Duodenal mucosa (tissue), 2 donors: ENCODE results near the gene IDH3B.

ENCODE experiments used
- H3K27ac ChIP-seq: one replicate; pipeline ENCODE4 v1.7.0; 2013; ENCODE audit warnings: low read depth, low read length
- H3K27me3 ChIP-seq, 2 donors: one replicate each; pipeline ENCODE4 v1.7.0; 2013; ENCODE audit warnings: low read length in 2 of 2, control low read depth in 1 of 2; ENCODE audit not compliant: insufficient read depth in 2 of 2, control insufficient read depth in 1 of 2
- H3K36me3 ChIP-seq, 2 donors: one replicate each; pipeline ENCODE4 v1.7.0; 2013; ENCODE audit warnings: low read length in 2 of 2, control low read depth in 1 of 2; ENCODE audit not compliant: insufficient read depth in 2 of 2, control insufficient read depth in 1 of 2
- H3K4me1 ChIP-seq, 2 donors: one replicate each; pipeline ENCODE4 v1.7.0; 2013; ENCODE audit warnings: low read length in 2 of 2, control low read depth in 1 of 2; ENCODE audit not compliant: insufficient read depth in 2 of 2, control insufficient read depth in 1 of 2
- H3K4me3 ChIP-seq, 2 donors: one replicate each; pipeline ENCODE4 v1.7.0; 2013; ENCODE audit warnings: low read length in 2 of 2, low read depth in 1 of 2
- H3K9ac ChIP-seq, 2 donors: one replicate each; pipeline ENCODE4 v1.7.0; 2013; ENCODE audit warnings: low read length in 2 of 2, low read depth in 1 of 2
- H3K9me3 ChIP-seq, 2 donors: one replicate each; pipeline ENCODE4 v1.7.0; 2013; ENCODE audit warnings: low read length in 2 of 2, control low read depth in 1 of 2; ENCODE audit not compliant: control insufficient read depth in 1 of 2

Gene IDH3B

DNA sequence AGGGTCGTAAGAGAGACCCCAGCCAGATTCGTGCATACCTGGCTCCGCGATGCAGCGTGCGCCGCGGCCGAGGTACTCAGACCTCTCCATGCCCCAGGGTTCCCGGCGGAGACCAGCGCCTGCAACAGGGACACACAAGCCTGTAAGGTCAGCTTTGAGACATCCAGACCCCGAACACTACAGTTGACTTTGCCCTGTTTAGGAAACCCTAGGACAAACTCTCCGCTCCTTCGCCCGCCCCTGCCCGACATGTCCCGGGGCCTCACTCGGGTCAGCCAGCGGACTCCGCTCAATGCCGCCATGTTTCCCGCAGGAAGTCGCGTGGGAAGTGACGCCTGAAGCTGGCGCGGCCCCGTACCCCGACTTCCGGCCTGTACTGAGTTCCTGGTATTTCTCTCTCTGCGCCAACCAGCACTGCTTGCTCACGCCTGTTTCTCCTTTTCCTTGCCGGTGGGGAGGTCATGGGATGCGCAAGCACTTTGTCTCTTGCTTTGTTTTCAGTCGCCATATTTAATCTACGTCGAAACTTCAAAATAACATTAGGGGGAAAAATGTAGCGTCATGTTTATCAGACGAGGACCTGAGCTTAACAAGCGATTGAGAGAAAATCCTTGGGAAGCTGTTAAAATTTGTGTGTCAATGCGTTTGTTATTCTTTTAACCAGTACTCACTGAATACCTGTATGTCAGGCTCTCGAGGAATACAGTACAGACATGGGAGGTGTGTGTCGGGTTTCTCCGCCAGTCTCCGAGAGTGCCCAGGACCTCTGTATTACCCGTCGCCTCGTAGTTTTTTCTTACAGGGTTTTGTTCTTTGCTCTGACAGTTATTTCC is at the start of gene IDH3B:
Gene IDH3B, minus strand, starts transcription at position 330 of the 833 bp plus-strand sequence. Its CDS starts 28 bp downstream, at position 302.
- Histone ChIP-seq H3K36me3 (peaks cover 22 to 32% of the 10 kb centered on the region in 2 donors), H3K27me3 (no peaks in the 10 kb centered on the region), H3K4me1 (peaks cover 13 to 14% of the 10 kb centered on the region in 2 donors), H3K27ac (peak within 1 kb of the TSS; percentile 90), H3K9me3 (no peaks in the 10 kb centered on the region), H3K9ac (peak within 1 kb of the TSS; percentile 87 to 89), H3K4me3 (peak within 1 kb of the TSS; percentile 96 to 97)

DNA sequence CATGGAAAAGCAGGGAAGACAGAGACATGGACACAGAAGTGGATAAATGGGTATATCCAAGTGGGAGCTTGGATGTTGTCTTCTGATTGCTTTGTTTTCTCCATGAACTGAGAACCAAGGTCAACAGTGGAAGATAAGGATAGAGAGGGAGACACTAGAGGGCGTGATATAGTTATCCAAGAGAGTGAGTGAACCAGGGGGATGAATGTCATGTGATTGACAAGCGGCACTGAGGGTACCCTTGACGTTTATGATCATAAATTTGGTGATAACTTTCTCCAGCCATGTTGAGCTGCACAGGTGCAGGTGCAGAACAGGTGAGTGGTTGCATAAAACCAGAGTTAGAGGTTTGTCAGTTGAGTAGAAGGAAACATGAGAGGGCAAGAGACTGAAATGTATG is 49.3 kb upstream of the IDH3B start:
- H3K9ac ChIP-seq = no peak overlapping the region
- no peaks in the 10 kb centered on the region for H3K9me3 ChIP-seq
- peaks cover 0 to 5% of the 10 kb centered on the region in 2 donors for H3K27me3 ChIP-seq
- no peaks in the 10 kb centered on the region for H3K36me3 ChIP-seq
- no peaks in the 10 kb centered on the region for H3K4me1 ChIP-seq
- no peak overlapping the region for H3K27ac ChIP-seq
- H3K4me3 ChIP-seq = no peak overlapping the region

- Histone ChIP-seq H3K9ac (no peak overlapping the region), H3K9me3 (no peaks in the 10 kb centered on the region), H3K4me3 (no peak overlapping the region), H3K4me1 (no peaks in the 10 kb centered on the region), H3K27ac (no peak overlapping the region), H3K27me3 (peaks cover 3 to 5% of the 10 kb centered on the region in 2 donors), H3K36me3 (no peaks in the 10 kb centered on the region)
Measured at GRCh38 chr20:2709205-2709981, 45.4 kb upstream of the IDH3B start.

GRCh38 chr20:2708665-2709064 is 44.6 kb upstream of the IDH3B start:
- Histone ChIP-seq H3K27ac (no peak overlapping the region), H3K4me1 (no peaks in the 10 kb centered on the region), H3K4me3 (no peak overlapping the region), H3K27me3 (peaks cover 3 to 5% of the 10 kb centered on the region in 2 donors), H3K9ac (no peak overlapping the region), H3K9me3 (no peaks in the 10 kb centered on the region), H3K36me3 (no peaks in the 10 kb centered on the region)

DNA sequence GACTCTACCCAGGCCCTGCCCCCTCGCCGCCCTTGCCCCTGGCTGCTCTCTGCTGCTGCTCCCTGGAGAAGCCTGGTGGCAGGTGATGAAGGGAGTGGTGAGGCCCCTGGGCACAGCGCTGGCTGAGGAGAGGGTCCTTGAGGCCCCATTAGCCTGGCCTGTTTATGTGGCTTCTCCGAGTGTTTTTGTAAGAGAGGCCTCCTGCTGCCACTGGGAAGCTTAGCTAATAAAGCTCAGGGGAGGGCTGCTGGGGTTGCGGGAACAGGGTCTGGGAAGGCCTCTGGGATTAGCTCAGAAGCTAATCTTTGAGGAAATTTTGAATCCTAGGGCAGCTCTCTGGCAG is 44.0 kb upstream of the IDH3B start:
- Histone ChIP-seq H3K27me3 (peaks cover 3 to 5% of the 10 kb centered on the region in 2 donors), H3K9ac (no peak overlapping the region), H3K9me3 (no peaks in the 10 kb centered on the region), H3K4me1 (no peaks in the 10 kb centered on the region), H3K36me3 (no peaks in the 10 kb centered on the region), H3K27ac (no peak overlapping the region), H3K4me3 (no peak overlapping the region)

DNA sequence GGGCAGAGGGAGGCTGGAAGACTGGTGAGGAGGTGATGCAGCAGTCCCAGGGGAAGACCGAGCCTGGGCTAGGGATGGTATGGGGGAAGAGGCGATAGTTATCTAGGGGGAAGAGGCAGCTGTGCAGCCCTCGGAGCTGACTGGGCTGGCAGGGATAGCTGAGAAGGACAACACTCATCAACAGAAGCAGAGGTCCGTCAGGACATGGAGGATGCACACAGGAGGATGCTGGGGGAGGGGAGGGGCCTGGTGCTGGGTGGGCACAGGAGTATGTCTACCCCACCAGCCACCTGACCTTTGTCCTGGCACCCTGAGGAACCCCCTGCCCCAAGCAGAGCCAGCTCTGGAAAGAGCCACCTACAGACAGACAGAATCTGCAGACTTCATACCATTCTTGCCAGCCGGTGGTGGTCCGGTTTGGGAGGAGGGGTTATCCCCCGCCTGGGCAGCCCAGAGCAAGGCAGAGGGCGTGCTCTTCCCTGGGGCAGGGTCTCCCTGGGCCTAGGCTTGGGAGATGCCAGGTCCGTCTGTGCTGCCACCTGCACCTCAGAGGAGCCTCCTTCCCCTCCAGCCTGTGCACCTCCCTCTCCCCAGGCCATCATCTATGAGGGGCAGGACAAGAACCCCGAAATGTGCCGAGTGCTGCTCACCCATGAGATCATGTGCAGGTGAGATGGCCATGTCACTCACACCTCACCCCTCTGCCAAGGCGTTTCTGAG is 43.5 kb upstream of the IDH3B start:
- no peaks in the 10 kb centered on the region for H3K36me3 ChIP-seq
- H3K9ac ChIP-seq = no peak overlapping the region
- no peaks in the 10 kb centered on the region for H3K9me3 ChIP-seq
- no peaks in the 10 kb centered on the region for H3K4me1 ChIP-seq
- H3K4me3 ChIP-seq = no peak overlapping the region
- peaks cover 3 to 5% of the 10 kb centered on the region in 2 donors for H3K27me3 ChIP-seq
- no peak overlapping the region for H3K27ac ChIP-seq

DNA sequence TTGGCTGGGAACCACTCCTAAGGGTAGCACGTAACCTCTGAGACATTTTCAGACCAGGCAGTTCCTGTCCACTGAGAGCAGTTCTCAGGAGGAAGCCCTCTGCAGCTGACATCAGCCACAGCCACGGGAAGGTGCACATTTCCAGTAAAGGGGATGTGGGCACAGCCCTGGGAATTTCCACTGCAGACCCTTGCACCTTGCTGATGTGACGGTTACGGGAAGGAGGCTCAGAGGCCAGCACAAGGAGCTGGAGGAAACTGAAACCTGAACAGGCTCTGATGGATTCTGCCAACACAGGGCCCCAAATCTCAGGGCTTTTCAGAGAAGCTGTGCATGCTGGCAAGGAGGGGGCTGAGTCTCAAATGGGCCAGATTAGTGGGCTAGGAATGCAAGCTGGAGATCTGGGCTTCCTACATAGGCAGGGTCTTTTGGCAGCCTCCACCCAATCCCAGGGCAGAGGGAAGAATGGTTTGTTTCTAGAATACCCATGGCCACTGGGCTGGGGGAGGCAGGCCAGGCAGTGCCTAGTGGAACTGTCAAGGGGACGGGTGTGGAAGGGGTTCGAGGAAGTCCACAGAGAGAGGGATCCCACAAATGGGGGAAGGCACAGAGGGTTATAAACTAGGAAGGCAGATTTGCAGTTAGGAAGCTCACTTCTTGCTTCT is 42.8 kb upstream of the IDH3B start:
- Histone ChIP-seq H3K9ac (no peak overlapping the region), H3K4me1 (no peaks in the 10 kb centered on the region), H3K27me3 (peaks cover 3 to 5% of the 10 kb centered on the region in 2 donors), H3K4me3 (no peak overlapping the region), H3K36me3 (no peaks in the 10 kb centered on the region), H3K9me3 (no peaks in the 10 kb centered on the region), H3K27ac (no peak overlapping the region)

GRCh38 chr20:2705931-2706645 is 42.1 kb upstream of the IDH3B start:
- Histone ChIP-seq H3K27ac (no peak overlapping the region), H3K9me3 (no peaks in the 10 kb centered on the region), H3K4me1 (no peaks in the 10 kb centered on the region), H3K4me3 (no peak overlapping the region), H3K27me3 (peaks cover 0 to 3% of the 10 kb centered on the region in 2 donors), H3K36me3 (no peaks in the 10 kb centered on the region), H3K9ac (no peak overlapping the region)

DNA sequence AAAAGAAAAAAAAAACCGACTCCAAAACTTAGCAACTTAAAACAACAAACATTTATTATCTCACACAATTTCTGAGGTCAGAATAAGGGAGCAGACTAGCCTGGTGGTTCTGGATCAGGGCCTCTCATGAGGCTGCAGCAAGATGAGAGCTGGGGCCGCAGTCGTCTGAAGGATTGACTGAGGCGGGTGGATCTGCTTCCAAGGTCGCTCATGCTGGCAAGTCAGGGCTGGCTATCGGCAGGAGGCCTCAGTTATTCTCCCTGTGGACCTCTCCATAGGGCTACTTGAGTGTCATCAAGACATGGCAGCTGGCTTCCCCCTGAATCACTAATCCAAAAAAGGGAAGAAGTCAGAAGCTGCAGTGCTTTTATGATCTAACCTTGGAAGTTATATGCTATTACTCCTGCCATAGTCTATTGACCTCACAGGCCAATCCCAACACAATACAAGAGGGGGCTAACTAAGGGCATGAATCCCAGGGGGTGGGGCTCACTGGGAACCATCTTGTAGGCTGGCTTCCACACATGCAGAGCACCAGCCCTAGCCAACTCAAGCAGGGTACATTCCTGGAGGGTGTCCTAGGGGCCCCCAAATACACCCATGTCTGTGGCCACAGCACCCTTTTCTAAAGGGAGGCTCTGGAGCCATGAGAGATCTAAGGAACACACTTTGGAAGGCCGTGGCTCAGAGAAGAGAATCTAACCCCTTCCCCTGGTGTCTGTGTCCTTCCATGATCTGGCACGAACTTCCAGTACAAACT is 39.9 kb upstream of the IDH3B start:
- Histone ChIP-seq H3K4me3 (no peak overlapping the region), H3K27me3 (peaks cover 3 to 9% of the 10 kb centered on the region in 2 donors), H3K9ac (no peak overlapping the region), H3K9me3 (no peaks in the 10 kb centered on the region), H3K4me1 (no peaks in the 10 kb centered on the region), H3K36me3 (no peaks in the 10 kb centered on the region), H3K27ac (no peak overlapping the region)
